Vagina (tissue), 2 donors: Measurements from ENCODE around the gene SLC6A1.

ENCODE experiments used
- POLR2A ChIP-seq, 2 donors: fragments of 450-650 bp; IDR thresholded peaks; one replicate each; pipeline ENCODE4 v1.6.1; 2017; ENCODE audit warnings: antibody characterized with exemption in 2 of 2, mild to moderate bottlenecking in 2 of 2, moderate library complexity in 2 of 2
- TF ChIP-seq, protein P1 (sequence below), 3 experiments: fragments of 450-650 bp in 2 of 3; fragments of 200-600 bp in 1 of 3; sonication (generic) in 1 of 3; IDR thresholded peaks; one replicate each; pipeline ENCODE4 v1.5.1; 2017 to 2019; ENCODE audit warnings: antibody characterized with exemption in 3 of 3, mild to moderate bottlenecking in 2 of 3, moderate library complexity in 2 of 3

DNA sequence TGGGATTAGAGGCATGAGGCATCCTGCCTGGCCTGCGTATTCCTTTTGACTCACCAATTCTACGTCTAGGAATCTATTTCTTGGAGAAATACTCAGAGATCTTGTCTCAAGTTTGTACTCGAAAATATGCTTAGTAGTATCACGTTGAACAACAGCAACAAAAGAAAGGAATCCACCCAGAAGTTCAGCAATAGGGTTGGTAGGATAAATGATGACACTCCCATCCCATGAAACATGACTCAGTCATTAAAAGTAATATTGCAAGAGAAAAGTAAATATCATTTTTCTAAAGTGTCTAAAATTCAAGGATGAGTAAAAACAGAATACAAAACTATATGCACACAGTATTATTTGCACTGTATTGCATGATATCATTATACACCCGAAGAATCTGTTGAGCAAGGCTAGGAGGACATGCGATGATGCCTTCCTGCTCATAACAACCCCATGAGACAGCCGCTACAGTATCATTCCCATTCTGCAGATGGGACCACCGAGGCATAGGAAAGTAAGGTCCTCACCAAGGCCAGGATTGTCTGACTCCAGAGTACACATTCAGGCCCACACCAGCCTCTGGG, 61.5 kb downstream of the SLC6A1 start:
- TF ChIP-seq, protein P1, sequence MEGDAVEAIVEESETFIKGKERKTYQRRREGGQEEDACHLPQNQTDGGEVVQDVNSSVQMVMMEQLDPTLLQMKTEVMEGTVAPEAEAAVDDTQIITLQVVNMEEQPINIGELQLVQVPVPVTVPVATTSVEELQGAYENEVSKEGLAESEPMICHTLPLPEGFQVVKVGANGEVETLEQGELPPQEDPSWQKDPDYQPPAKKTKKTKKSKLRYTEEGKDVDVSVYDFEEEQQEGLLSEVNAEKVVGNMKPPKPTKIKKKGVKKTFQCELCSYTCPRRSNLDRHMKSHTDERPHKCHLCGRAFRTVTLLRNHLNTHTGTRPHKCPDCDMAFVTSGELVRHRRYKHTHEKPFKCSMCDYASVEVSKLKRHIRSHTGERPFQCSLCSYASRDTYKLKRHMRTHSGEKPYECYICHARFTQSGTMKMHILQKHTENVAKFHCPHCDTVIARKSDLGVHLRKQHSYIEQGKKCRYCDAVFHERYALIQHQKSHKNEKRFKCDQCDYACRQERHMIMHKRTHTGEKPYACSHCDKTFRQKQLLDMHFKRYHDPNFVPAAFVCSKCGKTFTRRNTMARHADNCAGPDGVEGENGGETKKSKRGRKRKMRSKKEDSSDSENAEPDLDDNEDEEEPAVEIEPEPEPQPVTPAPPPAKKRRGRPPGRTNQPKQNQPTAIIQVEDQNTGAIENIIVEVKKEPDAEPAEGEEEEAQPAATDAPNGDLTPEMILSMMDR (IDR thresholded peaks at IDR 0.05) = no peak
- TF ChIP-seq POLR2A (IDR thresholded peaks at IDR 0.05) = no peak
